ENCODE data around the gene SLC22A23.

DNA sequence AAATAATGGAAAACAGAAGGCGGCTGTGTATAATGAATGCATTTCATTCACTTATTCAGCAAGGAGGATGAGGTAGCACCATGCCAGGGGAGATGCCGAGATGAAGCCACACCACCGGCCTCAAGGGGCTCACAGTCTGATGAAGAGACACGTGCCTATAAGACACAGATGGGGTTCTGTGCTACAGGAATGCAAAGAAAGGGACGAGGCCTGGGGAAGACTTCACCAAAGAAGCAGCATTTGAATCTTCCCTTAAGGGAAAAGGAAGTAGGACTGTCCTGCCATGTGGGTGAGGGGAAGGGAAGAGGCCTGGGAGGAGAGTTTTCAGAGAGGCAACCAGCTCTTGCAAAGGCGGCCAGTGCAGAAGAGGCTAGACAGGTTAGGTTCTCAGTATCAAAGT, 99.2 kb downstream of the SLC22A23 start:
- no peak for TF ChIP-seq EZH2 (IDR thresholded peaks at IDR 0.05; ENCODE audit: insufficient read depth, low read length)
- TF ChIP-seq, protein P1, sequence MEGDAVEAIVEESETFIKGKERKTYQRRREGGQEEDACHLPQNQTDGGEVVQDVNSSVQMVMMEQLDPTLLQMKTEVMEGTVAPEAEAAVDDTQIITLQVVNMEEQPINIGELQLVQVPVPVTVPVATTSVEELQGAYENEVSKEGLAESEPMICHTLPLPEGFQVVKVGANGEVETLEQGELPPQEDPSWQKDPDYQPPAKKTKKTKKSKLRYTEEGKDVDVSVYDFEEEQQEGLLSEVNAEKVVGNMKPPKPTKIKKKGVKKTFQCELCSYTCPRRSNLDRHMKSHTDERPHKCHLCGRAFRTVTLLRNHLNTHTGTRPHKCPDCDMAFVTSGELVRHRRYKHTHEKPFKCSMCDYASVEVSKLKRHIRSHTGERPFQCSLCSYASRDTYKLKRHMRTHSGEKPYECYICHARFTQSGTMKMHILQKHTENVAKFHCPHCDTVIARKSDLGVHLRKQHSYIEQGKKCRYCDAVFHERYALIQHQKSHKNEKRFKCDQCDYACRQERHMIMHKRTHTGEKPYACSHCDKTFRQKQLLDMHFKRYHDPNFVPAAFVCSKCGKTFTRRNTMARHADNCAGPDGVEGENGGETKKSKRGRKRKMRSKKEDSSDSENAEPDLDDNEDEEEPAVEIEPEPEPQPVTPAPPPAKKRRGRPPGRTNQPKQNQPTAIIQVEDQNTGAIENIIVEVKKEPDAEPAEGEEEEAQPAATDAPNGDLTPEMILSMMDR (IDR thresholded peaks at IDR 0.05; ENCODE audit: insufficient read depth, low read depth, low read length): no peak
